Esophagus muscularis mucosa (tissue), 4 donors: ENCODE data around the gene CHPF2.

Experiments used
- EP300 ChIP-seq: sonication (generic); formaldehyde crosslinking; IDR thresholded peaks from one replicate; pipeline ENCODE4 v1.6.1; 2017; ENCODE audit warnings: antibody characterized with exemption
- POLR2A ChIP-seq: fragments of 450-650 bp; IDR thresholded peaks from one replicate; pipeline ENCODE4 v1.6.1; 2017; ENCODE audit warnings: antibody characterized with exemption, moderate library complexity, mild to moderate bottlenecking, low read depth
- POLR2AphosphoS5 ChIP-seq, 2 donors: sonication (generic); formaldehyde crosslinking; IDR thresholded peaks; one replicate each; pipeline ENCODE4 v1.6.1; 2017; ENCODE audit warnings: antibody characterized with exemption in 2 of 2
- TF ChIP-seq, protein P1 (sequence below), 3 experiments: fragments of 200-600 bp in 2 of 3; fragments of 450-650 bp in 1 of 3; sonication (generic) in 2 of 3; IDR thresholded peaks; one replicate each; pipeline ENCODE4 v1.5.1; 2017 to 2019; ENCODE audit warnings: antibody characterized with exemption in 3 of 3, mild to moderate bottlenecking in 2 of 3, moderate library complexity in 1 of 3

DNA sequence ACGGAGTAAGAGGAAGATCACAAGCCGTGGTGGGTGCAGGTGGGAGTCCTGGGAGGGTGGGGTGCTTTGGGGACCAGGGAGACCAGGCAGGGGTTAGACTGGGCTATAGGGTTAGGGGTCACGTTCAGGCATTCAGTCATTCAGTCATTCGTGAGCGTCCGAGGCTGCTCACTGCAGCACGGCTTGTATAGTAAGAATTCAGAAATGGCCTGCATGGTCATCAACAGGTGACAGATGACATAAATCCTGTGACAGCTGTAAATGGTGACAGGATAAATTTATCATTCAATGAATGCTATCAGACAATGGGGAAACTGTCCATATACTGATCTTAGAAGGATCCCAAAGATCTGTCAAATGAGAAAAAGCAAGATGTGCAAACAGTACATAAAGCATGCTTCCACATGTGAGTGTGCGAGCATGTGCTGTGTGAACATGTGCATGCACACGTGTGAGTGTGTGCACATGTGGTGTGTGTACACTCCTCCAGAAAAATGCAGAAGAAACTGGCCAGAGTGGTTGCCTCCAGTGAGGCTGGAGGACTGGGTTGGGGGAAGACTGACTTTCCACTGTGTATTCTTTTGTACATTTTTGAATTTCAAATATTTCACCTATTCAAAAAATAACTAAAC is 48.2 kb downstream of the CHPF2 start:
- TF ChIP-seq, protein P1, sequence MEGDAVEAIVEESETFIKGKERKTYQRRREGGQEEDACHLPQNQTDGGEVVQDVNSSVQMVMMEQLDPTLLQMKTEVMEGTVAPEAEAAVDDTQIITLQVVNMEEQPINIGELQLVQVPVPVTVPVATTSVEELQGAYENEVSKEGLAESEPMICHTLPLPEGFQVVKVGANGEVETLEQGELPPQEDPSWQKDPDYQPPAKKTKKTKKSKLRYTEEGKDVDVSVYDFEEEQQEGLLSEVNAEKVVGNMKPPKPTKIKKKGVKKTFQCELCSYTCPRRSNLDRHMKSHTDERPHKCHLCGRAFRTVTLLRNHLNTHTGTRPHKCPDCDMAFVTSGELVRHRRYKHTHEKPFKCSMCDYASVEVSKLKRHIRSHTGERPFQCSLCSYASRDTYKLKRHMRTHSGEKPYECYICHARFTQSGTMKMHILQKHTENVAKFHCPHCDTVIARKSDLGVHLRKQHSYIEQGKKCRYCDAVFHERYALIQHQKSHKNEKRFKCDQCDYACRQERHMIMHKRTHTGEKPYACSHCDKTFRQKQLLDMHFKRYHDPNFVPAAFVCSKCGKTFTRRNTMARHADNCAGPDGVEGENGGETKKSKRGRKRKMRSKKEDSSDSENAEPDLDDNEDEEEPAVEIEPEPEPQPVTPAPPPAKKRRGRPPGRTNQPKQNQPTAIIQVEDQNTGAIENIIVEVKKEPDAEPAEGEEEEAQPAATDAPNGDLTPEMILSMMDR (IDR thresholded peaks at IDR 0.05) = no peak
- TF ChIP-seq POLR2A (no peak), EP300 (no peak), POLR2AphosphoS5 (IDR thresholded peaks at IDR 0.05) (no peak)
